CD4-positive, alpha-beta T cell treated with Interleukin-6 at 100 ng/mL for 8 hours (primary cell): ENCODE measurements around the gene TICAM1.
A peak's percentile ranks its signal among the peaks of the same experiment; 100 is the strongest.
"Not testable (repeated sequence)": the region's sequence is repeated elsewhere in the genome, so short reads cannot be mapped to it uniquely, and the experiment has no call there.

Experiments
- DNase-seq: peaks from one replicate; pipeline ENCODE4 v3.0.0-alpha.2; 2020; ENCODE audit warnings: mixed read lengths, low spot score

The TICAM1 gene

GRCh38 chr19:4844348-4845179 lies 13.1 kb upstream of the TICAM1 start:
- no peak for DNase-seq

GRCh38 chr19:4843647-4843965 lies 12.1 kb upstream of the TICAM1 start:
- DNase-seq = no peak

DNA sequence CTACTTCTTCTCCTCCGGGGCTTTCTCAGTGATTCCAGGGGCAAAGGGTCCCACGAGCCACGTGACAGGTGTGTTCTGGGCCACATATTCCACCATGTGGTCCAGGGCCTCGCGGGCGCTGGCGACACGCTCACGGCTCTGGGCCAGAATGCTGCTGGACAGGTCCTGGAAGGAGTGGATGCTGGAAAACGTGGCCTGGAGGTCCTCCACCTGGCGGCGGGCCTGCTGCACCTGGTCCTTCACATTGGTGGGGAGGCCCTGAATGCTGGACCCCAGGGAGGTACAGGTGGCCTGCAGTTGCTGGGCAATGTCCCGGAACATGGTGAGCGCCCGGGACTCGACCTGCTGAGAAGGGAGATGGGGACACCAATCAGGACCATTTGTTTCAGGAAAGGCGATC lies 7.7 kb upstream of the TICAM1 start:
- DNase-seq = no peak

DNA sequence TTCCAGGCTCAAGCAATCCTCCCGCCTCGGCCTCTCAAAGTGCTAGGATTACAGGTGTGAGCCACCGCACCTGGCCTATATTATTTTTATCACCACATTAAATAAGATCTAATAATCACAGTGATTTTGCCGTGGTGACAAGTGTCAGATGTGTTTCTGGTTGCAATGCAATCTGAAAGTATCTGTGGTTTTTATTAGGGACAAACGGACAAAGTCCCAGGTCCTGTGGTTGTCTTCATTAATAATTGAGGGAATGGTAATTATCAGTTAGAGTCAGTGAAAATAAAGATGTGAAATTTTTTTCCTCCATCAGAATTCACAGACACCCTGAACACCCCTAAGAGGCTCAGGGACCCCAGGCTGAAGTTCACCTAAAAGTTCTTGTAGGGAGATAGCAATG lies 1.3 kb upstream of the TICAM1 start:
- DNase-seq = no peak

DNA sequence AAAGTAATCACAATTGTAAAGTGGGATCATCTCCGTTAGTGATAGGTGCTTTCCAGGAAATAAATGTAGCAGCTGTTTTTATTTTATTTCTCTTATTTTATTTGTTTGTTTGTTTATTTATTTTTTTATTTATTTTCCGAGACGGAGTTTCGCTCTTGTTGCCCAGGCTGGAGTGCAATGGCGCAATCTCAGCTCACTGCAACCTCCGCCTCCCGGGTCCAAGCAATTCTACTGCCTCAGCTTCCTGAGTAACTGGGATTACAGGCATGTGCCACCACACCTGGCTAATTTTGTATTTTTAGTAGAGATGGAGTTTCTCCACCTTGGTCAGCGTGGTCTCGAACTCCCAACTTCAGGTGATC lies 448 bp upstream of the TICAM1 start:
- not testable (repeated sequence) for DNase-seq

DNA sequence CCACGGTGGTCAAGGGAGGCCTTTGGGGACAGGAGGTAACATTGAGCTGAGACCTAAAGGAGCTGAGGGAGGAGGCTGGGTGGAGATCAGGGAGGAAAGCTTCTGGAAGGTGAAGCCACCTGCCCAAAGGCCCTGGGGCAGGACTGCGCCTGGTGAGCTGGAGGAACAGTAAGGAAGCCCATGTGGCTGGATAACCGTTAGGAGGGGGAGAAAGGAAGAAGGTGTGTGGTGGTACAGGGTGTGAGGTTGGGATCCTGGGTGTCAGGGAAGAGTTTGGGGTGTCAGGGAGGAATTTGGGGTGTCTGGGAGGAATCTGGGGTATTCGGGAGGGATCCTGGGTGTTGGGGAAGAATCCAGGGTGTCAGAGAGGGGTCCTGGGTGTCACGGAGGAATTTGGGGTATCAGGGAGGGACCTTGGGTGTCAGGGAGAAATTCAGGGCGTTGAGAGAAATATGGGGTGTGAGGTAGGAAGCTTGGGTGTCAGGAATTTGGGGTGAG lies 695 bp downstream of the TICAM1 start:
- DNase-seq = no peak

DNA sequence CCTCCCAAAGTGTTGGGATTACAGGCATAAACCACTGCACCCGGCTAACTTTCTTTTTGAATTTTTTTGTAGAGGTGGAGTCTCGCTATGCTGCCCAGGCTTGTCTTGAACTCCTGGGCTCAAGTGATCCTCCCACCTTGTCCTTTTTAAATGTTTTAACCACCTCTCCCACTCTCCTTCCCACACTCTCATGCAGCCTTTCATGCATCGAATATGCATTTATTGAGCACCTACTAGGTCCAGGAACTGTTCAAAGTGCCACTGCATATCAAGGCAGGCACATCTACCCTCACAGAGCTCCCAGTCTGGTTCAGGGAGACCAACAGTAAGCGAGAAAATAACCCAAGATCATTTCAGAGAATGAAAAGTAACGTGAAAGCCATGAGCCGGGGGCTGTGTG lies 1.2 kb downstream of the TICAM1 start:
- DNase-seq = no peak

DNA sequence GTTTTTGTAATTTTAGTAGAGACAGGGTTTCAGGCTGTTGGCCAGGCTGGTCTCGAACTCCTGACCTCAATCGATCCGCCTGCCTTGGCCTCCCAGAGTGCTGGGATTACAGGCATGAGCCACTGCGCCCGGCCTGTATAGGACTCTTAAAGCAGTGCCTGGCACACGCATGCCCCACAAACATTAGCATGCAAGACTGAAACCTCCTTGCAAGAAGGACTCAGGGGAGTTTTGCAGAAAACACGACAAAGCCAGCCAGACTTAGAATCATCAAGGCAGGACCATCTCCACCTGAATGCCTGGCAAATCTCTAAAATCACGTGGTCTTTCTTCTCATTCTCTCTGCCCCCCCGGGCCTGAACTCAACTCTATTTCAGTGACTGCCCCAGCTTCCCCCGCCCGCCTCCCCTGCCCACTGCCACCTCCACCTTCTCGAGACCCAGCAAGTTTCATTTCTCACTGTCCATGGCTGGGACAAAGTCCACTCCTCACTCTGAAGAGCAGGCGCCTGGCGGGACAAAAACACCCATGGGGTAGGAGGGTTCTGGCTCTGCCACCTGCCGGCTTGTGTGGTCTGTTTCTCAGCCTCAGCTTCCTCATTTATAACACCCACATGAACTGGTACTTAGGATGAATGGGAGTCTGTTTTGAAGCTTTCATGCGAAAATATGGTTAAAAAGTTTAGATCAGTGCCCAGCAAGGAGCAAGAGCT lies 2.4 kb downstream of the TICAM1 start:
- DNase-seq = no peak

- no peak for DNase-seq
Measured at GRCh38 chr19:4823577-4823976, 7.9 kb downstream of the TICAM1 start.

GRCh38 chr19:4822354-4822753 lies 9.2 kb downstream of the TICAM1 start:
- not testable (repeated sequence) for DNase-seq

DNA sequence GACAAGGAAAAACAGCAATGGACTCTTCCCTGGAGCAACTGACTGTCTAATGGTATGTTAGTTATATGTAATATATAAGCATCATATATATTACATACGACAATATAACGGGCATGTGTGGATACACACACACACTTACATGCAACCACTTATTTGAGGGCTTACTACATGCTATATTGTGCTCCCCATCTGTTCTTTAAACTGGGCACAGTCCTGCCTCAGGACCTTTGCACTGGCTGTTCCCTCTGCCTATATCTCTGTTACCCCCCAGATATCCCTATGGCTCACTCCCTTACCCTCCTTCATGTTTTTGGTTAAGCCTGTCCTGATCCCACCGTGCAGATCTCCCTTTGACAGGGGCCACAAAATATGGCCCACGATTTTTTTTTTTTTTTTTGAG lies 10.2 kb downstream of the TICAM1 start:
- DNase-seq = no peak

GRCh38 chr19:4817467-4818277 lies 13.8 kb downstream of the TICAM1 start:
- no peak for DNase-seq

GRCh38 chr19:4816950-4817278 lies 14.6 kb downstream of the TICAM1 start:
- no peak for DNase-seq

DNA sequence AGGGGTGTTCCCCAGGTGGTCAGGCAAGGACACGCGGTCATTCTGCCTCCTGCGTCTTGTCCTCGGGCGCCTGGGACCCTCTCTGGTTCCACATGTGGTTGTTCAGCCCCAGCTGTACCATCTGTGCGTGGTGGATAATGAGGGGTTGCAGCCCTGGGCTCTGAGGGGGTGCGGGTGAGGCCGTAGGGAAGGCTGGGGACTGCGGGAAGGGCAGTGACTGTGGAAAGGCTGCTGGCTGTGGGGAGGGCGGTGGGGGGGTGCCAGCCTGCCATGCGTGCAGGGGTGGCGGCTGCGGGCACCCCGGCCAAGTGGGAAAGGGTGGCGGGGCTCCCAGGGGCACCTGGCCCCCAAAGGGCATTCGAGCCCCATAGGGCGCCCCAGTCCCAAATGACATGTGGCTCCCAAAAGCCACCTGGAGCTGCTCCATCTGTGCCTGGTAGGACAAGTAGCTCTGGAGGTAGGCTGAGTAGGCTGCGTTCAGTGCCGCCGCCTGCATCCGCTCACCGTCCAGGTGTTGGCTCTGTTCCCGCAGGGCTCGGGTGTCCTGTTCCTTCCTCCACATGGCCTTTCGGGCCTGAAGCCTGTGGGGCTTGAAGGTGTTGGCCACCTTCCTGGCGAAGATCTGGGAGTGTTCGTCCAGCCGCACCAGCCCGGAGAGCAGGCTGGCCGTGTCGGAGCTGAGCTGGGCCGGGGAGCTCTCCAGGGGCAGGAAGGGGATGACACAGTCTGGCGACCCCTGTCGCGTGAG lies 15.1 kb downstream of the TICAM1 start:
- no peak for DNase-seq

- DNase-seq = peak; percentile 77
Measured at GRCh38 chr19:4815426-4816201, 15.9 kb downstream of the TICAM1 start.

DNA sequence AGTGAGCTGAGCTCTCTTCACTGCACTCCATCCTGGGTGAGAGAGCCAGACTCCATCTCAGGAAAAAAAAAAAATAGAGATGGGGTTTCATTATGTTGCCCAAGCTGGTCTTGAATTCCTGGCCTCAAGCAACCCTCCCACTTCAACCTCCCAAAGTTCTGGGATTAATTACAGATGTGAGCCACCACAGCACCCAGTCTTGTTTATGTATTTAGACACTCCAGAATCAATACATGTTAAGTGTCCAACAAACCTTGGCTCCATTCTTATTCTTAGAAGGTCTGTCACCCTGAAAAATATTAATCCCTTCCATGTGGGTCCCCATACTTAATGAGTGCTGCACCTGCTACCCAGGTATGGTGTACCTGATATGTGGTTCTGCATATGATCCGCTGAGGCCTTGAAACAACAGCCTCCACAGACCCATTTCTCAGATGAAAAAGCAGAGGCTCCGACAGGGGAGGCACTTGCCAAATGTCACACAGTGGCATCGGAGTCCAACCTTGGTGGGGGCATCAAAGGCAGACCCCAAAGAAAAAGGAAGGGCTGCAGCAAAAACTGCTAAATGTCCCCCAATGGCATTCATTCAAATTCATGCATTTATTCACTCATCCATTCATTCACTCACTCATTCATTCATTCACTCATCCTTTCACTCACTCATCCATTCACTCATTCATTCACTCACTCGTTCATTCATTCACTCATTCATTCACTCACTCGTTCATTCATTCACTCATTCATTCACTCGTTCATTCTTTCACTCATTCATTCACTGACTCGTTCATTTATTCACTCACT lies 16.7 kb downstream of the TICAM1 start:
- no peak for DNase-seq

GRCh38 chr19:4811328-4812131 lies 20.0 kb downstream of the TICAM1 start:
- DNase-seq = peak; percentile 77

DNA sequence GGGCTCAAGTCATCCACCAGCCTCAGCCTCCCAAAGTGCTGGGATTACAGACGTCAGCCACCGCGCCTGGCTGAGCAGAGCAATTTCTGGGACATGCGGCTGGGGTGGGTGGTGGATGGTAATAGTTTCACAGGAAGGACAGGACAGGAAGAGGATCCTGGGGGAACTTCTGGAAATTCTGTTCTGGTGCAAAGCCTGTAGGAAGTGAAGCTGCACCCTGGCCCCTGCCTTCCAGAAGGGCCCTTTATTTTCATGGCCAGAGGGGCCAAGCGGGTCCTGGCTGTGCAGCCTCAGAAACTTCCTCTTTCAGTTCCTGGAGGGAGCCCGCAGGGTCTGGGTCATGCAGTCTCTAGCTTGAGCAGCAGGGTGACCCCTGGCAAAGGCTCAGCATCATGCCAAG lies 24.3 kb downstream of the TICAM1 start:
- no peak for DNase-seq

GRCh38 chr19:4806384-4806783 lies 25.1 kb downstream of the TICAM1 start:
- DNase-seq = no peak

DNA sequence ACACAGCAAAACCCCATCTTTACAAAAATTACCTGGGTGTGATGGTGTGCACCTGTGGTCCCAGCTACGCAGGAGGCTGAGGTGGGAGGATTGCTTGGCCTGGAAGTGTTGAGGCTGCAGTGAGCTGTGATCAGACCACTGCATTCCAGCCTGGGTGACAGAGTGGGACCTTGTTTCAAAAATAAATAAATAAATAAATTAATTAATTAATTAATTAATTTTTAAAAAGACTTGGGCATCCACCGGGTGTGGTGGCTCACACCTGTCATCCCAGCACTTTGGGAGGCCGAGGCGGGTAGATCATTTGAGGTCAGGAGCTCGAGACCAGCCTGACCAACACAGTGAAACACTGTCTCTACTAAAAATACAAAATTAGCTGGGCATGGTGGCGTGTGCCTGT lies 26.4 kb downstream of the TICAM1 start:
- DNase-seq = not testable (repeated sequence)
